HG02678 (cell line): Measurements from ENCODE around the gene UPK2.

ENCODE experiments used
- ATAC-seq: cut with Tn5 transposase; IDR thresholded peaks from one replicate; pipeline ENCODE4 v1.9.1; 2021; ENCODE audit warnings: mild to moderate bottlenecking, moderate library complexity; ENCODE audit not compliant: unreplicated experiment

UPK2 gene

GRCh38 chr11:118956094-118956846 is at the start of gene UPK2:
UPK2 (plus strand) TSS chr11:118956298; CDS start chr11:118956351, 53 bp downstream.
- ATAC-seq = peak; percentile 65

- ATAC-seq = peak; percentile 74
These were observed 48.8 kb upstream of the UPK2 start for GRCh38 chr11:118907051-118908042.

GRCh38 chr11:118908264-118908663 is 47.8 kb upstream of the UPK2 start:
- ATAC-seq = no peak

- ATAC-seq = no peak
These were observed 47.0 kb upstream of the UPK2 start for GRCh38 chr11:118908901-118909618.

- ATAC-seq = no peak
These were observed 46.3 kb upstream of the UPK2 start for GRCh38 chr11:118909619-118910308.

GRCh38 chr11:118910309-118911112 is 45.6 kb upstream of the UPK2 start:
- no peak for ATAC-seq

- ATAC-seq = no peak
These were observed 44.8 kb upstream of the UPK2 start for GRCh38 chr11:118911113-118911879.

GRCh38 chr11:118911880-118912741 is 44.0 kb upstream of the UPK2 start:
- no peak for ATAC-seq

GRCh38 chr11:118912742-118913410 is 43.2 kb upstream of the UPK2 start:
- no peak for ATAC-seq

GRCh38 chr11:118913411-118914125 is 42.5 kb upstream of the UPK2 start:
- ATAC-seq = no peak

- ATAC-seq = peak; percentile 33
These were observed 41.8 kb upstream of the UPK2 start for GRCh38 chr11:118914178-118914918.

GRCh38 chr11:118914987-118915386 is 41.1 kb upstream of the UPK2 start:
- ATAC-seq = peak; percentile 34

- no peak for ATAC-seq
These were observed 40.7 kb upstream of the UPK2 start for GRCh38 chr11:118915396-118915795.

GRCh38 chr11:118915941-118916841 is 39.9 kb upstream of the UPK2 start:
- ATAC-seq = no peak

GRCh38 chr11:118916842-118917388 is 39.2 kb upstream of the UPK2 start:
- ATAC-seq = no peak
